WERI-Rb-1 (cell line): ENCODE data around the gene AKAP8L.

Experiments
- DNase-seq: peaks from one replicate; pipeline ENCODE4 v3.0.0-alpha.2; 2020
- H3K27ac ChIP-seq: fragments of 250-450 bp; sonication (Bioruptor Pico); 2 replicates; pipeline ENCODE4 v1.5.1; 2020; ENCODE audit warnings: mild to moderate bottlenecking, moderate library complexity
- H3K27me3 ChIP-seq: fragments of 250-450 bp; sonication (Bioruptor Pico); 2 replicates; pipeline ENCODE4 v1.5.1; 2021; ENCODE audit warnings: mild to moderate bottlenecking, low read depth, moderate library complexity; ENCODE audit not compliant: insufficient read depth, severe bottlenecking
- H3K36me3 ChIP-seq: fragments of 250-450 bp; sonication (Bioruptor Pico); 2 replicates; pipeline ENCODE4 v1.5.1; 2020; ENCODE audit warnings: mild to moderate bottlenecking, moderate library complexity
- H3K4me3 ChIP-seq: 2 replicates; pipeline ENCODE4 v1.5.1; 2011; ENCODE audit warnings: low read depth, mild to moderate bottlenecking, control low read depth, low read length
- H3K9me3 ChIP-seq: fragments of 250-450 bp; sonication (Bioruptor Pico); 2 replicates; pipeline ENCODE4 v1.5.1; 2021; ENCODE audit warnings: mild to moderate bottlenecking, moderate library complexity; ENCODE audit not compliant: severe bottlenecking
- CTCF ChIP-seq: IDR thresholded peaks from 2 replicates; pipeline ENCODE4 v1.5.1; 2011; ENCODE audit warnings: low read depth, mild to moderate bottlenecking, control low read depth, inconsistent platforms, low read length

The AKAP8L gene

DNA sequence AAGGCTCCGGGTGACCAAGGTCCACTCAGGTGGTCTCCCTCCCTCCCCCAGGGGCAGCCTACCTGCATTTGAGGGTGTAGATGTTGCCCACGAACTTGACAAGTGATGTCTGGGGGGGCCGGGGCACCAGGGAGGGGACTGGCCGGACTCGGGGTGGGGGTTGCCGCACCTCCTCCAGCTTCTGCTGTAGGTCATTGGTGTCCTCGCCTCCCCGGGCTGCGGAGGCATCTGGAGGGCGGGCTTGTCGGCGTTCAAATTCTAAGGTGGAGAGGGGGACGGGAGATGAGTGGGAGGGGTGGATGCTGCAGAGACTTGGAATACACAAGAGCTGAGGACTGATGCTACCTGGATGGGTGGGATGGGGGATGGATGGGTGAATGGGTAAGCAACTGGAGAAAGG is 5.3 kb upstream of the AKAP8L start:
- Histone ChIP-seq H3K4me3 (no peak overlapping the region), H3K27me3 (no peaks in the 10 kb centered on the region), H3K36me3 (peaks cover 62% of the 10 kb centered on the region), H3K27ac (no peak overlapping the region), H3K9me3 (no peaks in the 10 kb centered on the region)
- no peak for TF ChIP-seq CTCF
- DNase-seq = no peak

DNA sequence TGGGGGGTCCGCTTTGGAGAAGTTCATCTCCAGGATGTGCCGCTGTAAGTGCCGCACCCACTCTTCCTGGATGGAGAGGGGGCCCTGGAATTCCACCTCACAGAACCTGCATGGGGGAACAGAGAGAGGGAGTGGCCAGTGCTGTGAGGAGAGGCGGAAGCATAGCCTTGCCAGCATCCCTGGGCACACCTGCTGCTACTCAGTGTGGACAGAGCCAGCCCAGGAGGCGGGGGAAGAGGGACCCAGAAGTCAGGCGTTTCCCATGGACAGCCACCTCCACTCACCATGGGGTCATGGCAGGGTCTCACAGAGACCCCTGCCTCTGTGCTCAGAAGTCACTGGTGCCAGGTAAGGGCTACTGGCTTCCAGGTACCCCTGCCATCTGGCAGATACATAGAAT is 4.3 kb upstream of the AKAP8L start:
- Histone ChIP-seq H3K27ac (no peak overlapping the region), H3K36me3 (peaks cover 59% of the 10 kb centered on the region)

DNA sequence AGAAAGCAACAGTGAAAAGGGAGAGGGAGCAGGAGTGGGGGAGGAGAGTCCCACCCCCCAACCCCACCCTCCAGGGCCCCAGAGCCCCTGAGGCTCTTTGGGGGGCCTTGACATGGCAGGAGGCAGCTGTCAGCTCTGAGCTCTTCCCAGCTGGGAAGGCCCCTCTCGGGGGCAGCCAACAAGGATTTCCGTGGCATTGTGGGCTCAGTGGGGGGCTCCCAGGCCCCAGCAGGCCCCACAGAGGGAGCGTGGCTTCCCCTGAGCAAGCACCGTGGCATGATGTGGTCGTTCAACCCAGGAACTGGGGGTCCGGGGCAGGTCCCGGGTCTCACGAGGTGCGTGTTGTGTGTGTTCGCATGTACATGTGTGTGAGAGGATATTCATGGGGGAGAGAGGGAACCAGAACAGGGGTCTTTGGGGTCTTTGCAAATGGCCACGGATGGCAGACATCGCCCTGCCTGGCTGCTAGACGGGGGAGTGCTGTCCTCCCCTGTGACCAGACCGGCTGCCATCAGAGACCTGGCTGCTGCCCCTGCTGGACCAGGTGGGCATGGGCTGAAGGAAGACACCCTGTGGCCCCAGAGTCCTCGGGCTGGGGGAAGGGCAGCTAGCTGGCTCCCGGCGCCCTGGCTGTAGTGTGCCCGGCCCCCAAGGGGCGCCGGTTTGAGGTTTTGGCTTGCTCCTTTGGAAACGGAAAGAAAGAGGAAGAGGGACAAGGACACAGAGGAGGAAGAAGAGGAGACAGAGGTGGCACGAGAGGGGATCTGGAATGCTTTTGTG is 3.7 kb upstream of the AKAP8L start:
- peaks cover 52% of the 10 kb centered on the region for H3K36me3 ChIP-seq
- H3K4me3 ChIP-seq = no peak overlapping the region
- H3K27me3 ChIP-seq = no peaks in the 10 kb centered on the region
- no peak overlapping the region for H3K27ac ChIP-seq
- TF ChIP-seq CTCF = no peak
- H3K9me3 ChIP-seq = no peaks in the 10 kb centered on the region
- DNase-seq = no peak

More for the DNA sequence above, 4.3 kb upstream of the AKAP8L start:
- H3K4me3 ChIP-seq = no peak overlapping the region
- H3K27me3 ChIP-seq = no peaks in the 10 kb centered on the region
- no peak for DNase-seq
- H3K9me3 ChIP-seq = no peaks in the 10 kb centered on the region
- no peak for TF ChIP-seq CTCF

DNA sequence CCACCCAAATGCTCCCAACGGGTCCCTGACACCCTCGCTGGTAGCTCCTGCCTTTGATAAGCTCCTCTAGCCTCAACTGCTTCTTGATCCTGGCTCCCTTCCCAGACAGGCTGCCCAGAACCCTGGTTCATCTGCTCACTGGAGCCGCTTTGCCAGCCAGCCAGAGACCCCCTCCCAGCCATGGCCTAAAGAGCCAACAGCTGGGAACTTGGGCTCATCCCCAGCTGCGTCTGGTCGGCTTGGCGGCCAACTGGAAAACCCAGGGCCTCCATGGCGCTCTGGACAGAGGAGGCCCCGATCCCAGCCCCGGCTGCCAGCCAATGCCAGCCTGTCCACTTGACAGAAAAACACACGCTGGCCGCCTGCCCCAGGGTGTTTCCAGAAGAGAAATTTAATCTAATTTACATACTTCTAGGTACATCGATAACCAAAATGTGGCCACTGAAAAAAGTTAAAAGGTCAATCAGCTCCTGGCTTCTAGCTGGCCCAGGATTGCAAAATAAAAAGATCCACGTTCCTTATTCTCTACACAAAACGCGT is 3.0 kb upstream of the AKAP8L start:
- no peak overlapping the region for H3K27ac ChIP-seq
- TF ChIP-seq CTCF = no peak
- DNase-seq = no peak
- no peaks in the 10 kb centered on the region for H3K27me3 ChIP-seq
- no peak overlapping the region for H3K4me3 ChIP-seq
- H3K36me3 ChIP-seq = peaks cover 50% of the 10 kb centered on the region
- no peaks in the 10 kb centered on the region for H3K9me3 ChIP-seq

DNA sequence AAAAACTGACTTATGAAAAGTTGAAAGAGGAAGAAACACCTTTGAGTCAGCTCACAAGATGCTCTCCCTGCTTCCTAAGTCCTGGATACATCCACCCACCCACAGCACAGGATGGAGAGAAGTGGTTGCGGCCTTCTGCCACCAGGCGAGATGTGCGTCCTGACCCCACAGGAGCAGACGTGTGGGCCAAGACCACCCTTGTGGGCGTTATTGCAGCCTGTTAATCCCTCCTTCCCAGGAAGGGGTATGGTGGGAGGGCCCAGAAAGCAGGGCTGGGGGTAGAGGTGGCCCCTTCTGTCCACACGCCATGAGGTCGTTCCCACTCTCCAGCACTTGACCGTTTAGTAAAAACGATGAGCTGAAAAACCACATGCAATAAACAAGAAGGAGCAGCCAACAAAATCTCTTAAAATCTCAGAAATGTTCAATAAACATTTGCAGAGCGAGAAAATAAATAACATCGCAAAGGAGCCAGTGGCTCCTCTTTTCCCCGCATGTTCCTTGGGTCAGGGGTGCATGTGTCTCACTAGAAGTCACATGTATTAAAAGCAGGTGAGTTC is 2.4 kb upstream of the AKAP8L start:
- Histone ChIP-seq H3K9me3 (no peaks in the 10 kb centered on the region), H3K27me3 (no peaks in the 10 kb centered on the region), H3K36me3 (peaks cover 50% of the 10 kb centered on the region), H3K4me3 (no peak overlapping the region), H3K27ac (no peak overlapping the region)
- no peak for DNase-seq
- no peak for TF ChIP-seq CTCF
